GM21825 (cell line): ENCODE measurements around the gene MOK.

Source experiments
- ATAC-seq: cut with Tn5 transposase; IDR thresholded peaks from one replicate; pipeline ENCODE4 v1.9.1; 2021; ENCODE audit warnings: mild to moderate bottlenecking, moderate library complexity; ENCODE audit not compliant: unreplicated experiment

The MOK gene

GRCh38 chr14:102209224-102209966, 95.6 kb downstream of the MOK start:
- no peak for ATAC-seq

DNA sequence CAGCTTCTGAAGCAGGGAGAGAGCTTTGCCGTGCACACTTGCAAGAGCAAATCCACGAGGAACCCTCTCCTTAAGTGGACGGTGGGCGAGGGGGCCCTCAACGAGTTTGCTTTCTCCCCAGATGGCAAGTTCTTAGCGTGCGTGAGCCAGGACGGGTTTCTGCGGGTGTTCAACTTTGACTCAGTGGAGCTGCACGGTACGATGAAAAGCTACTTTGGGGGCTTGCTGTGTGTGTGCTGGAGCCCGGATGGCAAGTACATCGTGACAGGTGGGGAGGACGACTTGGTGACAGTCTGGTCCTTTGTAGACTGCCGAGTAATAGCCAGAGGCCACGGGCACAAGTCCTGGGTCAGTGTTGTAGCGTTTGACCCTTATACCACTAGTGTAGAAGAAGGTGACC, 96.2 kb downstream of the MOK start:
- no peak for ATAC-seq

- ATAC-seq, result no peak
These were observed 97.1 kb downstream of the MOK start for GRCh38 chr14:102207831-102208365.

- ATAC-seq, result no peak
These were observed 98.0 kb downstream of the MOK start for GRCh38 chr14:102206918-102207317.

DNA sequence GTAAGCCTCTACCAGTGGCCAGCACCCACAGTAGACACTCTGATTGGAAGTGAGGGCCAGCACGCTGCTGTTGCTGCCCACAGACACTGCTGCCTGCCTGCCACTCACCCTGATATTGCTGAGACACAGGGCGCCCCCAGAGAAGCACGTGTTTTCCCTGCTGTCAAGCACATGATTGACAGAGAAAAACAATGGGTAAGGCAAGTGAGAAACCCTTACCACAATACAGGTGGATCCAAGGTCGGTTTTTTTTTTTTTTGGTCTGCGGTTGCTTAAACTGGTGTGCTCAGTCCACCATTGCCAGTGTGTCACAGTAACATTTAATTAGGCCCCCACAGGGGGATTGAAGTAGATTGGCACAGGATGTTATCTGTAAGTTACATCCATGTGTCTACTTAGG, 99.4 kb downstream of the MOK start:
- ATAC-seq, result no peak

GRCh38 chr14:102203382-102203781, 101.6 kb downstream of the MOK start:
- ATAC-seq, result no peak

DNA sequence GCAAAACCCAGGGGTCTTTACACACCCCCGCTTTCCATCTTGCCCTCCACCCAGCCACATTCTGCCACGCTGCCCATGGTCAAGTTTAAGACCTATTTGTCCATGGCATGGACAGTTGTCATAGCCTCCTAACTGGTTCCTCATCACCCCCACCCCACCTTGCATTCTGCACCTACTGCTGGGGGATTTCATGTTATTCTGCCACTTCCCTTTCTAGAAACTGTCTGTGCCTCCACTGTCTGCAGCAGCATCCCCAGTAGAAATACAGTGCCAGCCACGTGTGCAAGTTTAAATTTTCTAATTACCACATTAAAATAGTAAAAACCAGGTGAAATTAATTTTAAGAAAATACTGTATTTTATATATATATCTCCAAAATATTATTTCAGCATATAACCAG, 102.0 kb downstream of the MOK start:
- no peak for ATAC-seq

DNA sequence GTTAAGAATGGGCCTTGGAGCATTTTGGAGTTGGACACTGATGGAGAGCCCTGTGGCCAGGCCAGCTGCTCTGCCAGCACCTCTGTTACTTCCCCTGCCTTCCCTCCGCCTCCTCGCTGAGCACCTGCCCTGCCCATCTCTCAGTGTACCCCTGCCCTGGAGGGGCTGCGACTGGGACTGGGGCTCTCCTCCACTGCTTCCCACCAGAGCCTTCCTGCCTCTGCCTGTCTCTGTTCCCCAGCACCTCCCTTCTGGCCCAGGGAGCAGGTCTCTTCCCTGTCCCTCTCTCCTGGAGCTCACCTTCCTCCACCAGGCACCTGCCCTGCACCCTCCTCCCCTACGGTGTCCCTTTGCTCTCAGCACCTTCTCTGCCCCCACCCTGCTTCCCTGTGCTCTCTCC, 103.2 kb downstream of the MOK start:
- ATAC-seq, result no peak

DNA sequence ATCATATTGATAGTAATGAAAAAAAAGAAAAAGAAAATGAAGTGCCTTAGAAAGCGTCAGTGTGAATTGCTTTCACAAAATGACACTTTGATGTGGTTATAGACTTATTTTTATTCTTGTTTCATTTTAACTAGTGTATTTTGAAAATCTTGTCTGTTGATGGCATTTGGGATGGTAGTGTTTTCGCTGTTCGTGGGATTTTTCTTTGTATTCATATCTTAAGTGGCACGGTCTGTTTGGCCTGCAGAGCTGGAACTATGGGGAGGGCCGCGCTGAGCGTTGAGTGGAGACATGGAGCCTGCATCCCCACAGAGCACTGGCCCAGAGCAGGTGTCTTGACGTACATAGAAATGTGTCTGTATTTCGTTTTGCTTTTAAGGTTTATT, 103.6 kb downstream of the MOK start:
- no peak for ATAC-seq

GRCh38 chr14:102200690-102201352, 104.1 kb downstream of the MOK start:
- ATAC-seq, result no peak

DNA sequence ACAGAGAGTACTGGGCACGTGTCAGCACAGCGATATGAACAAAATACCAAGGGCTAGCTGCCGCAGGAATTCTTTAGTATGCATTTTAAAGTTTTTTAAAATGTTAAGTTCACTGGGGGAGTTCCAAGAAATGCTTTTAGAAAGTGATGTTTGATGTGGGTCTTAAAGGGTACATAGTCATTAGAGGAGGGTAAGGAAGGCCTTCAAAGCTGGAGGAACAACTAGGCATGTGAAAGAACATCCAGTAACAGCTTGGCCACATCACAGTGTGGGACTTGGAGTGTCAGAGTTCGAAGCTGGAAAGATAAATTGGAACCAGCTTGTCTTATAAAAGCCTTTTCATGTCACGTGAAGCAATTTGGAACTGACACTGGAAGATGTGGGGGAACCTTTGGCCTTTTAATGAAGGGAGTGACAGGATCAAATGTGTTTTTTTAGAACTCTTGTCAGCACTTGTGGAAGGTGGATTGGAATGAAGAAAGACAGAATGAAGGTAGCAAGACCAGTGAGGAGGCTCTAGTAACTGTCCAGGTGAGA, 107.6 kb downstream of the MOK start:
- ATAC-seq, result no peak

DNA sequence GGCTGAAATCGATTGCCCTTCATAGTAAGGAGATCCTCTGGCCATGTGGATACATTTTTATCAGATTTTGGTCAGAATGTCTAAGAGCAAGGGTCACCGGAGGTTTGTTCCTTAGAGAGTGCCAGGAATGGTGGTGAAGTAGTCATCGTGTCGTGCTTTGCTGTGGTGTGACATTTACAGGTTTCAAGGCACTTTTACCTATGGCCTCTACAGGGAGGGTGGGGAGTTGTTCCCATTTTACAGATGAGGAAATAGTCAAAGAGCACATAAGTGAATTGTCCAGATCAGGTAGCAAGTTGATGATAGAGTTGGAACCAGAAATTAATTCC, 108.1 kb downstream of the MOK start:
- ATAC-seq, result no peak

GRCh38 chr14:102196039-102196901, 108.7 kb downstream of the MOK start:
- no peak for ATAC-seq

- no peak for ATAC-seq
These were observed 109.5 kb downstream of the MOK start for GRCh38 chr14:102195446-102195845.

- ATAC-seq, result no peak
These were observed 110.1 kb downstream of the MOK start for GRCh38 chr14:102194856-102195255.

DNA sequence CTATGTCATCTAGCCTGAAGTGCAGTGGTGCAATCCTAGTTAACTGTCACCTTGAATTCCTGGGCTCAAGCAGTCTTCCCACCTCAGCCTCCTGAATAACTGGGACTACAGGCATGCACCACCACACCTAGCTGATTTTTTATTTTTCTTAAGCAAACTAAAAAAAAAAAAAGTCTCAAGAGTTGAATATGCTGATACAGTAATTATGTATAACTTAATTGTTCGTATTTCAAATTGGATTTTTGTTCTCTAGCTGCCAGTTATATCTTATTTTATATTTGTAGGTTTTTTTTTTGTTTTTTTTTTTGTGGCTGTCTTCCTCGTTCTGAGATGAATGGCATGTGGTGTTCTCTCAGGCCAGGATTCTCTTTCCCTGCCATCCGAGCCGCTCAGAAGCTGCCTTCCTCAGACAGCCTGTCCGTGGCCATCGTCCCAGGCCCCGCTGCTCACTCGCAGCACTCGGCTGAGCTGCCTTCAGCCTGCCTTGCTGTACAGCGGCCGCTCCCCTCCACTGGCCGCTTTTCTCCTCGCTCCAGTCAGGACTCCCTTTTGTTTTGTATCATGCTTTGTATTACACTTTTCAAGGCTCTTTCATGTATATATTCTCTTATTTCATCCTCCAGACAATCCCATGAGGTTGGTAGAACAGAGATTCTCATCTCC, 112.0 kb downstream of the MOK start:
- no peak for ATAC-seq

- no peak for ATAC-seq
These were observed 115.1 kb downstream of the MOK start for GRCh38 chr14:102189874-102190273.

GRCh38 chr14:102188187-102188586, 116.8 kb downstream of the MOK start:
- ATAC-seq, result no peak

DNA sequence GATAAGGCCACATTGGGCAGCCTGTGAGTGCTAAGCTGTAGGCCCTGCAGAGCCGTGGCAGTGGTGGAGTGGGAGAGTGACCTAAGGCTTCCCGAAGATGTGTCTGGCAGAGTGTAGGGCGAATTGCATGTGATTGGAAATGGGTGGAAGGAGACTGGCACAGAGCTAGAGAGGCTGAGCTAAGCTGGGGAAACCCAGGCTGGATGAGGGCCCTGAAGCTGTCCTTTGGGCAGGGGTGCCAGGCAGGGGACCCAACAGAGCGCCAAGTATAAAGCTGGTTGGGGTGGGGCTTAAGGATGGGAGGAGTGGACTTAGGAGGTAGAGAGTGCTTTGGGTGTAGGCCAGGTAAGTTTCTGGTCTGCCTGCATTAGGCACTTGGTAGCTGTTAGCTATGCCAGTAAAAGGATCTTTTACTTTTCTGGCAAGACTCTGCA, 117.4 kb downstream of the MOK start:
- no peak for ATAC-seq

- no peak for ATAC-seq
These were observed 117.9 kb downstream of the MOK start for GRCh38 chr14:102187044-102187443.

DNA sequence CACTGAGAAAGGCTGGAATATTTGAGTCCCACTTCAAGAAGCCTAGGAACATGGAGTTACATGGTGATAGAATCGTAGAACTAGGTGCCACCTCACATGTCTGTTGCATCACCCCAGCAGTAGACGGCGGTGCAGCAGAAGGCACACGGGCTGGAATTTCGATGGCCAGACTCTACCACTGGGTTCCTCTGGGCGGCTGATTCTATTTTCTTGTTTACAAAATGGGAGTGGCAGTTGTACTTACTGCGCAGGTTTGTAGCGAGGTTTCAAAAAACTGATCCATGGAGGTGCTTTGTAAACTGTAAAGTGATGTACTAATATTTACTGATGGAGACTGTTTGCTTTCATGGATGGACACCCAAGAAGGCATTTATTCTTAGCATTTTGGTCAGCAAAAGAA, 119.6 kb downstream of the MOK start:
- no peak for ATAC-seq
